Measurements from ENCODE around the gene SCO1. TPM values are rescaled to one million over a fixed set of nuclear protein-coding genes. Genes with fewer than 3 reads are reported as not detected.
A peak's percentile ranks its signal among the peaks of the same experiment; 100 is the strongest.
"Not testable (repeated sequence)": the region's sequence is repeated elsewhere in the genome, so short reads cannot be mapped to it uniquely, and the experiment has no call there.

SCO1 gene
- total RNA-seq, 1 donor from 2014 or later: 32.4 TPM

- H3K27me3 ChIP-seq: no peaks in the 10 kb centered on the region
- peak overlapping the region; percentile 66 for H2AFZ ChIP-seq (replicated peaks)
- DNase-seq (ENCODE audit: low spot score): no peak
- Mint-ChIP-seq H3K27ac (peak overlapping the region; percentile 91), H3K36me3 (no peaks in the 10 kb centered on the region), H3K4me3 (peak overlapping the region; percentile 96), H3K27me3 (ENCODE audit: insufficient read depth, low read depth) (no peaks in the 10 kb centered on the region), H3K4me1 (peaks cover 9% of the 10 kb centered on the region), H3K9me3 (no peaks in the 10 kb centered on the region)
- peak overlapping the region; percentile 18 for H3K9ac ChIP-seq
- H3F3A ChIP-seq (ENCODE audit: low read depth): no peaks in the 10 kb centered on the region
- H3K79me2 ChIP-seq (ENCODE audit: low read depth): peaks cover 76% of the 10 kb centered on the region
- H4K20me1 ChIP-seq (ENCODE audit: low read depth): no peaks in the 10 kb centered on the region
- peak overlapping the region; percentile 85 for H3K4me2 ChIP-seq
- TF ChIP-seq CTCF (IDR thresholded peaks at IDR 0.05): no peak
- TF ChIP-seq EZH2 (IDR thresholded peaks at IDR 0.05): no peak
- TF ChIP-seq EZH2phosphoT487 (IDR thresholded peaks at IDR 0.05): no peak
- H3K4me3 ChIP-seq: peak overlapping the region; percentile 91
- peaks cover 10% of the 10 kb centered on the region for H3K4me1 ChIP-seq
- no peaks in the 10 kb centered on the region for H3K36me3 ChIP-seq
- no peaks in the 10 kb centered on the region for H3K9me3 ChIP-seq (ENCODE audit: low read depth)
- H3K27ac ChIP-seq: peak overlapping the region; percentile 38
Observed at GRCh38 chr17:10698096-10698818, 924 bp upstream of the SCO1 start.

GRCh38 chr17:10695875-10696407 is 1.4 kb downstream of the SCO1 start:
- H2AFZ ChIP-seq (replicated peaks); H3K9me3 Mint-ChIP-seq; DNase-seq (ENCODE audit: low spot score); H3K27me3 Mint-ChIP-seq (ENCODE audit: insufficient read depth, low read depth); H3K4me1 ChIP-seq; H3K27ac ChIP-seq; H3K4me1 Mint-ChIP-seq; H3K27ac Mint-ChIP-seq; H3F3A ChIP-seq (ENCODE audit: low read depth); H3K36me3 ChIP-seq; H3K27me3 ChIP-seq; H3K9me3 ChIP-seq (ENCODE audit: low read depth); H3K36me3 Mint-ChIP-seq: not testable (repeated sequence)
- peak overlapping the region; percentile 85 for H3K4me2 ChIP-seq
- H4K20me1 ChIP-seq (ENCODE audit: low read depth): peaks cover 15% of the 10 kb centered on the region
- H3K79me2 ChIP-seq (ENCODE audit: low read depth): peaks cover 91% of the 10 kb centered on the region
- H3K9ac ChIP-seq: peak overlapping the region; percentile 67
- peak overlapping the region; percentile 96 for H3K4me3 Mint-ChIP-seq
- H3K4me3 ChIP-seq: peak overlapping the region; percentile 91

- Mint-ChIP-seq H3K27ac (no peak overlapping the region), H3K4me3 (no peak overlapping the region), H3K27me3 (ENCODE audit: insufficient read depth, low read depth) (no peaks in the 10 kb centered on the region), H3K36me3 (peaks cover 26% of the 10 kb centered on the region), H3K4me1 (no peaks in the 10 kb centered on the region), H3K9me3 (no peaks in the 10 kb centered on the region)
- peaks cover 3% of the 10 kb centered on the region for H3F3A ChIP-seq (ENCODE audit: low read depth)
- no peak overlapping the region for H3K27ac ChIP-seq
- H3K4me3 ChIP-seq: no peak overlapping the region
- no peaks in the 10 kb centered on the region for H3K9me3 ChIP-seq (ENCODE audit: low read depth)
- no peaks in the 10 kb centered on the region for H3K27me3 ChIP-seq
- no peak for DNase-seq (ENCODE audit: low spot score)
- peaks cover 21% of the 10 kb centered on the region for H4K20me1 ChIP-seq (ENCODE audit: low read depth)
- TF ChIP-seq EZH2phosphoT487 (IDR thresholded peaks at IDR 0.05): no peak
- no peak for TF ChIP-seq CTCF (IDR thresholded peaks at IDR 0.05)
- TF ChIP-seq EZH2 (IDR thresholded peaks at IDR 0.05): no peak
- no peak overlapping the region for H2AFZ ChIP-seq (replicated peaks)
- H3K79me2 ChIP-seq (ENCODE audit: low read depth): peaks cover 54% of the 10 kb centered on the region
- H3K36me3 ChIP-seq: peaks cover 27% of the 10 kb centered on the region
- no peaks in the 10 kb centered on the region for H3K4me1 ChIP-seq
- no peak overlapping the region for H3K4me2 ChIP-seq
- H3K9ac ChIP-seq: no peak overlapping the region
Observed at GRCh38 chr17:10687499-10687898, 9.8 kb downstream of the SCO1 start.

- no peak overlapping the region for H3K27ac Mint-ChIP-seq
- Histone ChIP-seq H3K9ac (no peak overlapping the region), H3K4me1 (no peaks in the 10 kb centered on the region), H3K27ac (no peak overlapping the region), H3K27me3 (no peaks in the 10 kb centered on the region), H4K20me1 (ENCODE audit: low read depth) (peaks cover 12% of the 10 kb centered on the region), H3F3A (ENCODE audit: low read depth) (peaks cover 3% of the 10 kb centered on the region), H3K36me3 (peaks cover 19% of the 10 kb centered on the region), H3K4me2 (no peak overlapping the region), H3K9me3 (ENCODE audit: low read depth) (no peaks in the 10 kb centered on the region), H3K4me3 (no peak overlapping the region), H3K79me2 (ENCODE audit: low read depth) (peaks cover 18% of the 10 kb centered on the region), H2AFZ (replicated peaks) (no peak overlapping the region)
- H3K9me3 Mint-ChIP-seq: no peaks in the 10 kb centered on the region
- peak; percentile 41 for DNase-seq (ENCODE audit: low spot score)
- H3K27me3 Mint-ChIP-seq (ENCODE audit: insufficient read depth, low read depth): no peaks in the 10 kb centered on the region
- H3K4me1 Mint-ChIP-seq: no peaks in the 10 kb centered on the region
- TF ChIP-seq EZH2 (IDR thresholded peaks at IDR 0.05) (no peak), EZH2phosphoT487 (IDR thresholded peaks at IDR 0.05) (no peak), CTCF (IDR thresholded peaks at IDR 0.05) (peak; percentile 71)
- H3K36me3 Mint-ChIP-seq: peaks cover 20% of the 10 kb centered on the region
- H3K4me3 Mint-ChIP-seq: no peak overlapping the region
Observed at GRCh38 chr17:10683853-10684252, 13.5 kb downstream of the SCO1 start.
